Measurements from ENCODE around the gene LRRC10.

The LRRC10 gene, protein sequence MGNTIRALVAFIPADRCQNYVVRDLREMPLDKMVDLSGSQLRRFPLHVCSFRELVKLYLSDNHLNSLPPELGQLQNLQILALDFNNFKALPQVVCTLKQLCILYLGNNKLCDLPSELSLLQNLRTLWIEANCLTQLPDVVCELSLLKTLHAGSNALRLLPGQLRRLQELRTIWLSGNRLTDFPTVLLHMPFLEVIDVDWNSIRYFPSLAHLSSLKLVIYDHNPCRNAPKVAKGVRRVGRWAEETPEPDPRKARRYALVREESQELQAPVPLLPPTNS

GRCh38 chr12:69610729-69611128 lies at the start of gene LRRC10:
Gene LRRC10 (minus strand): TSS chr12:69610907. CDS start chr12:69610838, 69 bp downstream.
- DNase-seq (ENCODE audit: low read depth): no peak

GRCh38 chr12:69660164-69660863 lies 49.6 kb upstream of the LRRC10 start:
- no peak for DNase-seq (ENCODE audit: low read depth)

DNA sequence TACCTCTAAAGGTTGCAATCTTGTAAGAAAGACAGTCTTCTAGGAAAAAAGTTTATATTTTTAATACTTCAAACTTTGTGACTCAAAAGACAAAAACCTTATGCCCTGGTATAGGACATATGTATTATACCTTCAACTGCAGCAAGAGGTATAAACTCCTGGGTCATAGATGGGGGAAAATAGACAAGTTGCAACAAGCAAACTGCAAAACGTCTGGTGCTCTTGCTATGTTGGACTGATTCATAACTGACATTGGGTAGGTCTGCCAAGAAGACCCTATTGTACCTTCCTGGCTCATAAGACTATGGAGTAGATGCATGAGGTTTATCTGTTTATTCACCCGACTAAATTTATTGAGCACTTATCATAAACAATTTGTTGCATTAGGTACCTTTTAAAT lies 47.5 kb upstream of the LRRC10 start:
- DNase-seq (ENCODE audit: low read depth): no peak

GRCh38 chr12:69657376-69658137 lies 46.9 kb upstream of the LRRC10 start:
- no peak for DNase-seq (ENCODE audit: low read depth)

DNA sequence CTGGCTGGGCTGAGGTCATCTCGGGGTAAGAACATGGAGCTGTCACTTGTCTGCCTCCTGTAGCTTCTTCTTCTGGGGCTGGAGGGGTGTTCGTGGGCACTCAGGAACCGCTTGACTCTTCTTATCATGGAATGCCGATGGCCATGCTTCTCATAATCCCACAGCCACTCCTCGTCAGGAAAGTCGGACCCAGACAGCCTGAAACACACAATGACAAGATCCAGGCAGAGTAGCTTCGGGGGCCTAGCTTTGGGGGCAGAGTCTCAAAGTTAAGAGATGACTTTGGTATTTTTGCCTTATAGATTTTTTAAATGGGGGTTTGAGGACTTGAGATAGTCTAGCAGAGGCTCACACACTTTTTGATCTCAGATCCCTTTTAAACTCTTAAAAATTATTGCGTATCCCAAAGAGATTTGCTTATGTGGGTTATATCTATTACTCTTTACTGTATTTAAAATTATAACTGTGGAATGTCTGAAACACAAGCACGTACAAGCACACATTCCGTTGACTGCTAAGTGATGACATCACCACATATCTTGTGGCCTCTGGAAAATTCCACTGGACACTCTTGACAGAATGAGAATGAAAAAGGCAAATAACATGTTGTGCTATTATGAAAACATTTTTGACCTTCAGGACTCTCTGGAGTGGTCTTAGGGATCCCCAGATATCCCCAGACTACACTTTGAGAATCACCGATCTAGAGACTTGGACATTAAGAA lies 45.1 kb upstream of the LRRC10 start:
- DNase-seq (ENCODE audit: low read depth): peak; percentile 42

- no peak for DNase-seq (ENCODE audit: low read depth)
These were observed 43.0 kb upstream of the LRRC10 start for GRCh38 chr12:69653703-69654102.

DNA sequence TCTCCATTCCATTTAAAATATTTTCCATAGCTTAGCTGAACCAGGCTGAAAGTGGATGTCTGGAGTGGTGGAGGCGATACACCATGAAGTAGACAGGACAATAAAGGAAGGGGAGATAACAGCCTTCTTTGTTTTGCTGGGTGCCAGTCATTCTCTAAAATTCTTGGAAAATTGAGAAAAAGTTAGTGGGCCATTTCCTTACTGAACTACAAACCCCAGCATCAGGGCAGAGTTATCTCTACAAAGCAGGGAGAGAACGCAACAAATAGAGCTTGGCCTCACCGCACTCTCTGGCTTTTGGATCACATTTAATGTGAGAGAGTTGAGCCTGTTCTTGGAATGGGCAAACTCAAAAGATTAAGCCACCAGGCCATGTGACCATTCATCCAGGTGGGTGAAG lies 41.2 kb upstream of the LRRC10 start:
- no peak for DNase-seq (ENCODE audit: low read depth)

- DNase-seq (ENCODE audit: low read depth): no peak
These were observed 38.8 kb upstream of the LRRC10 start for GRCh38 chr12:69649529-69649928.

DNA sequence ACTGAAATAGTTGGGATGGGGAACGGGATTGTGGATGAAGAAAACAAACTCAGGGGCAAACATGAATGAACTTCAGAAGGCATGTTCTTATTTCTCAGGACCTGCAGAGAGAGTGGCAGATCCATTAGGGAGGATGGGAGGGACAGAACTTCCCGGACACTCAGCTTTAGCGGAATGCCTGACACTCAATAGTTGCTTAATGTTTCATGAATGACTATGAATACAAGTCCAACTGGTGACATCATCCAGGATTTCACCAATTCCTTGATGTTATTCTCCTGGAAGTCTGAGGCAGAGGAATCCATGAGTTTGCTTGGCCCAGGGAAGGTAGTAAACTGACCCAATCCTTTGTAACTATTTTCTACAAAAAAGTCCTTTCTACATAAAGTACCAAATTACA lies 37.8 kb upstream of the LRRC10 start:
- DNase-seq (ENCODE audit: low read depth): no peak

- DNase-seq (ENCODE audit: low read depth): no peak
These were observed 36.5 kb upstream of the LRRC10 start for GRCh38 chr12:69647178-69647577.

- no peak for DNase-seq (ENCODE audit: low read depth)
These were observed 34.3 kb upstream of the LRRC10 start for GRCh38 chr12:69645031-69645430.

- DNase-seq (ENCODE audit: low read depth): no peak
These were observed 33.8 kb upstream of the LRRC10 start for GRCh38 chr12:69644511-69644910.

DNA sequence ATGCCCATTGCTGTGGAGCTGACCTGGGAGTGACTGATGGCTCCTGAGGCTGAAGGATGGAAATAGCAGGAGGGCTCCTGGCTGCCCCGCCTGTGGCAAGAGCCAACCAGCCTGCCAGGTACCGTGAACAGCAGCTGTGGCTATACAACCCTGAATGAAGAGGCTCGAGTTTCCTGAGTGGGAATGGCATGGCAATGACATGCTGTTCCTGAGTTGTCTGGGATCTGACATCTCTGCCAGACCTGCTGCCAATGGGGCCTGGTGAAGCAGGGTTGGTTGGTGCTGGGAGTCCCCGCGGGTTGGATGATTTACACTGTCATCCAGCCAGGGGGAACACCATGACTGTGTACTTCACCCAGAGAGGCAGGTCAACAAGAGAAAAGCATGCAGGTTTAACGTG lies 31.8 kb upstream of the LRRC10 start:
- DNase-seq (ENCODE audit: low read depth): no peak

GRCh38 chr12:69641546-69641945 lies 30.8 kb upstream of the LRRC10 start:
- no peak for DNase-seq (ENCODE audit: low read depth)

DNA sequence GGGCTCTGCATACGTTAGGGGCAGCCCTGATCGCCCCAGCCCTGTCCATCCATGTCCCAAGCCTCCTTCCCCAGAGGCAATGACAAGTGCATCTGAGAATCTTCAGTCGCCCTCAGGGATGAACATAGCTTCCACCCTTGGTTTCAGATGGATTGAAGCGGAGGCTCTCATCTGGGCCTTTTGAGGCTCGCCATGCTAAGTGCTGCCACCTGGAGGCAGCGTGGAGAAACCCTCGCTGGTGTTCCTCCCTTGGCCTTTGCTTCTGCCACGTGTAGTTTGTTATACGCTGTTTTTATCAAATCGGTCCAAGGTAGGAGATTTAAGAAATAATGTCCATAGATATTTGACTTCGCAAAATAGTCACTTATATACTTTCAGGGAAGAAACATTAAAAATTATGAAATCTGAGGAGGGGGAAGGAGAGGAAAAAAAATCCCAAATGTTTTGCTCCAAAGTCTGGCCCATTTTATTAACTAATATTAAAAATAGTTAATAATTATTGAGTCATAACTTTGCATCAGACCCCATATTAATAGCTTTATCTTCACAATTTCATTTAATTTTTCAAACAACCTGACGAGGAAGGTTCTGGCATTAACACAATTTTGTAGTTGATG lies 28.8 kb upstream of the LRRC10 start:
- peak; percentile 52 for DNase-seq (ENCODE audit: low read depth)

- DNase-seq (ENCODE audit: low read depth): no peak
These were observed 22.4 kb upstream of the LRRC10 start for GRCh38 chr12:69633061-69633460.

- no peak for DNase-seq (ENCODE audit: low read depth)
These were observed 19.5 kb upstream of the LRRC10 start for GRCh38 chr12:69630191-69630590.

GRCh38 chr12:69627501-69627900 lies 16.8 kb upstream of the LRRC10 start:
- DNase-seq (ENCODE audit: low read depth): no peak

DNA sequence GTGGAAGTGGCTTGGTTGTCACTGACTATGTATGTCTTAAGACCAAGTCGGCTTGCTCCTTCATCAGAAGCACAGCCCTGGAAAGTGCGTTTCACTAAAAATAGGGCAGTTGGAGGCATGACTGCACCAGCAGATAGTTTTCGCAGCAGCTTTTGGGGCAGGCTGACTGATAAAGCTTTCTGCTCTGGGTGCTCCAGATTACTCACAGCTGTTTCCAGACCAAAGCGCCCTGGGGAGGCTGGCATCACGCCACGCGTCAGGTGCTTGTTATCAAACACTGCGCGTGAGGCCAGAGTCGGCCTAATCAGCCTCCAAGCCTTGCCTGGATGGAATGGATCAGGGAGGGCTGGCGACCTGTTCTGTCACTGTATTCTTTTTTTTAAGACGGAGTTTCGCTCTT lies 13.3 kb upstream of the LRRC10 start:
- DNase-seq (ENCODE audit: low read depth): no peak

DNA sequence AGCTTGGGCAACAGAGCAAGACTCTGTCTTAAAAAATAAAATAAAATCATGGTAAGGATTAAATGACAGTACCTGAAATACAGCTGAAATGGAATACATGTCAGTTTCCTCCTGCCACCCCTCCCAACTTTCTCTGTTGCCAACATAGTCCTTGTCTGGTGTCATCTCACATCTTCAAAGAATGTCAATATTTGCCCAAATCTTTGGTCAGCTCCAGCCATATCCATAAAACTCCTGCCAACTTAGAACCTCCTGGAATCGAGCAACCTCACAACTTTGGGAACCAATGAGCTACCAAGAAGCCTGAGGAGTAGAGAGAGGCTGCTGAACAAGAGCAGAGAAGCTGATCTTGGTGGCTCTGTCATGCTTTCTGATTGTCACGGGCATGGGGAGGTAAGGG lies 10.8 kb upstream of the LRRC10 start:
- DNase-seq (ENCODE audit: low read depth): no peak

DNA sequence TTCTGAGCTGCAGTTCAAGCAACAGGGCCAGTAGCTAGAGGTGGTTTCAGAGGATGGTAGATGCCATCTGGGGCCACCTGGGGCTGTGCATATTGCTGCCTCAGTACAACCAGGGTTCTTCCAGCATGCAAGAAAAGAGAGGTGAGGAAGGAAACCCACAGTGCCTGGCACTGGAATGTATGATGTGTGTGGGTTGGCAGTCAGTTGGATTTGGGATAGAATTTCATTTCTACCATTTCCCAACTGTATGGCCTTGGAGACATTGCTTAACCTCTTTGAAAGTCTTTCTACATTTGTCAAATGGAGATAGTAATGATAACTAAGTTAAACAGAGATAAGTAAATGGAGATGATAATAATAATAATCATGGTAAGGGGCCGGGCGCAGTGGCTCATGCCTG lies 10.2 kb upstream of the LRRC10 start:
- DNase-seq (ENCODE audit: low read depth): no peak

GRCh38 chr12:69620077-69620476 lies 9.4 kb upstream of the LRRC10 start:
- no peak for DNase-seq (ENCODE audit: low read depth)

Measured in fibroblast of the conjunctiva (primary cell).